ENCODE results near the gene ENAM. TPM values are rescaled to one million over a fixed set of nuclear protein-coding genes. Genes with fewer than 3 reads are reported as not detected.

ENAM gene
- total RNA-seq, 1 donor from 2014 or later = not detected

- H3K9me3 Mint-ChIP-seq (ENCODE audit: unreplicated experiment) = no peaks in the 10 kb centered on the region
- no peaks in the 10 kb centered on the region for H3K4me1 Mint-ChIP-seq (ENCODE audit: low read depth, unreplicated experiment)
- no peak for TF ChIP-seq CTCF (IDR thresholded peaks at IDR 0.05; ENCODE audit: partially characterized antibody, unreplicated experiment)
- H3K27me3 Mint-ChIP-seq (ENCODE audit: unreplicated experiment) = no peaks in the 10 kb centered on the region
- DNase-seq = no peak
- H3K27ac Mint-ChIP-seq (ENCODE audit: unreplicated experiment) = no peak overlapping the region
- no peaks in the 10 kb centered on the region for H3K36me3 Mint-ChIP-seq (ENCODE audit: unreplicated experiment)
- no peak overlapping the region for H3K4me3 Mint-ChIP-seq (ENCODE audit: unreplicated experiment)
These were observed 924 bp upstream of the ENAM start for GRCh38 chr4:70627620-70628019.

- TF ChIP-seq CTCF (IDR thresholded peaks at IDR 0.05; ENCODE audit: partially characterized antibody, unreplicated experiment) = no peak
- DNase-seq = no peak
- H3K27me3 Mint-ChIP-seq (ENCODE audit: unreplicated experiment) = no peaks in the 10 kb centered on the region
- no peaks in the 10 kb centered on the region for H3K9me3 Mint-ChIP-seq (ENCODE audit: unreplicated experiment)
- H3K36me3 Mint-ChIP-seq (ENCODE audit: unreplicated experiment) = no peaks in the 10 kb centered on the region
- H3K4me3 Mint-ChIP-seq (ENCODE audit: unreplicated experiment) = no peak overlapping the region
- no peaks in the 10 kb centered on the region for H3K4me1 Mint-ChIP-seq (ENCODE audit: low read depth, unreplicated experiment)
- H3K27ac Mint-ChIP-seq (ENCODE audit: unreplicated experiment) = no peak overlapping the region
These were observed 1.0 kb downstream of the ENAM start for GRCh38 chr4:70629469-70630090.

- H3K27me3 Mint-ChIP-seq (ENCODE audit: unreplicated experiment) = no peaks in the 10 kb centered on the region
- no peak for DNase-seq
- no peak for TF ChIP-seq CTCF (IDR thresholded peaks at IDR 0.05; ENCODE audit: partially characterized antibody, unreplicated experiment)
- H3K4me3 Mint-ChIP-seq (ENCODE audit: unreplicated experiment) = no peak overlapping the region
- H3K9me3 Mint-ChIP-seq (ENCODE audit: unreplicated experiment) = no peaks in the 10 kb centered on the region
- H3K27ac Mint-ChIP-seq (ENCODE audit: unreplicated experiment) = no peak overlapping the region
- H3K36me3 Mint-ChIP-seq (ENCODE audit: unreplicated experiment) = no peaks in the 10 kb centered on the region
- no peaks in the 10 kb centered on the region for H3K4me1 Mint-ChIP-seq (ENCODE audit: low read depth, unreplicated experiment)
These were observed 1.6 kb downstream of the ENAM start for GRCh38 chr4:70630162-70630561.

GRCh38 chr4:70632028-70632427 is 3.5 kb downstream of the ENAM start:
- no peak overlapping the region for H3K4me3 Mint-ChIP-seq (ENCODE audit: unreplicated experiment)
- DNase-seq = no peak
- no peaks in the 10 kb centered on the region for H3K9me3 Mint-ChIP-seq (ENCODE audit: unreplicated experiment)
- no peak for TF ChIP-seq CTCF (IDR thresholded peaks at IDR 0.05; ENCODE audit: partially characterized antibody, unreplicated experiment)
- no peaks in the 10 kb centered on the region for H3K4me1 Mint-ChIP-seq (ENCODE audit: low read depth, unreplicated experiment)
- no peak overlapping the region for H3K27ac Mint-ChIP-seq (ENCODE audit: unreplicated experiment)
- H3K27me3 Mint-ChIP-seq (ENCODE audit: unreplicated experiment) = no peaks in the 10 kb centered on the region
- H3K36me3 Mint-ChIP-seq (ENCODE audit: unreplicated experiment) = no peaks in the 10 kb centered on the region

GRCh38 chr4:70634482-70634881 is 5.9 kb downstream of the ENAM start:
- no peak overlapping the region for H3K27ac Mint-ChIP-seq (ENCODE audit: unreplicated experiment)
- no peaks in the 10 kb centered on the region for H3K9me3 Mint-ChIP-seq (ENCODE audit: unreplicated experiment)
- DNase-seq = no peak
- no peak overlapping the region for H3K4me3 Mint-ChIP-seq (ENCODE audit: unreplicated experiment)
- no peaks in the 10 kb centered on the region for H3K36me3 Mint-ChIP-seq (ENCODE audit: unreplicated experiment)
- peaks cover 3% of the 10 kb centered on the region for H3K4me1 Mint-ChIP-seq (ENCODE audit: low read depth, unreplicated experiment)
- no peak for TF ChIP-seq CTCF (IDR thresholded peaks at IDR 0.05; ENCODE audit: partially characterized antibody, unreplicated experiment)
- no peaks in the 10 kb centered on the region for H3K27me3 Mint-ChIP-seq (ENCODE audit: unreplicated experiment)
